Caki2 (cell line): Measurements from ENCODE around the gene CTNNA3. TPM values are rescaled to one million over a fixed set of nuclear protein-coding genes. Genes with fewer than 3 reads are reported as not detected.
A peak's percentile ranks its signal among the peaks of the same experiment; 100 is the strongest.

Experiments used
- DNase-seq: peaks from one replicate; pipeline ENCODE4 v3.0.0-alpha.2; 2015; ENCODE audit warnings: low read depth
- in situ Hi-C: cut with HindIII; loops from 2 replicates; pipeline ENCODE4 v1.10.0; 2016; ENCODE audit warnings: low sequenced_read_pairs, low pct_unique_long_range_greater_than_20kb, mixed read lengths
- total RNA-seq: library from RNA; depleted of rRNA; stranded (reverse); fragments of >200 nt; shearing (Covaris generic); gene quantifications from 2 replicates; pipeline ENCODE4 v1.2.3, GENCODE V29; 2014; ENCODE audit warnings: low replicate concordance

Gene CTNNA3
- total RNA-seq, 1 experiment from 2014 or later, result not detected

DNA sequence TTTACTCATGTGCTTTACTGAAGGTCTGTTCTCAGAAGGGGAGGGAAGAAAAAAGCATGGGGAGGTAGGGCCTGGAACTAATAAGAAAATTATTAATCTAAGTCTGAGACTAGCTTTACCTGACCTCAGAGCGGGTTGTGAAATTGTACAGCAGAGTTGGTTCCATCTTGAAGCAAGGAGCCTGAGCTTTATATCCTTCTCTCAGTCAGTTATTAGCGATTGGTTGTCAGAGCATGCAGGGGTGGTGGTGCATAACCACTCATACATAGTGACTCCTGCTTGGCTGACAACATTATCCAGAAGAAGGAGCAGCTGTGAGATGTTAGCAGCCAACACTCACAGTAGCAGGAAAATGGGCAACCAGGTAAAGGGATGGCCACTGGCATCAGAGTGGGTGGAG lies 1746.5 kb downstream of the CTNNA3 start:
- DNase-seq, result no peak
- in situ Hi-C loops, result no loop called here

DNA sequence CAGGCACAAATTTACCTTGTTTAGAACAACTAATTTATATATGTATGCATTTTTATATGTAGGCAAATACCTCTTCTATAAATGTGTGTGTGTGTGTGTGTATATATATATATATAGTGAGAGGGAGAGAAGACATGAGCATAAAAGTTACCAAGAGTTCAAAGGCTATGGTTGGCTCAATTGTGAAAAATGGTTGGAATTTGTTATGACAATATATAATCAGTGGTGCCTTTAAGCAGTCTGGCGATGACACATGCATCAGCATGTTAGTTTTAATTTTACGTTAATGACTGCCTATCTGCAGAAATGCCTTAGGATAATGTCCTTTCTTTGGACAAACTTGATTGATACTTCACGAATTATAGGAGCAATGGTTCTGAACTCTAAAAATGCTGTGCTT lies 1750.9 kb downstream of the CTNNA3 start:
- no peak for DNase-seq
- in situ Hi-C loops, result no loop called here

DNA sequence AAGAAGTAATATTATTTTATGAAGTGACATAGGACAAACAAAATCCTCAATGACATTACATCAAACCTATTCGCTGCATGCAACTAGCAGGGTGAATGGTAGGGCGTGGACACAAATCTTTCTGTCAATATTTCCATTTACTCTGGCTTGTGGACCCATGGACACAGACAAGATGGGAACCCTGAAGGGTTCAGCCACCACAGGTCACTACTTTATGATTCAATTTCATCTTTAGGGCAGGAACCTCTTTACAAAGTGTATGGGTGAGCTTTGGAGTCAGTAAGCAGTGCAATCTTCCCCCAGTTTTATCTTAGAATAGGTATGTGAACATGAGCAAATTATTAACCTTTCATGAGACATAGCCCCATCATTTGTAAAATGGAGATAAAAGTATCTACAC lies 1752.5 kb downstream of the CTNNA3 start:
- in situ Hi-C loops, result no loop called here
- DNase-seq, result no peak

DNA sequence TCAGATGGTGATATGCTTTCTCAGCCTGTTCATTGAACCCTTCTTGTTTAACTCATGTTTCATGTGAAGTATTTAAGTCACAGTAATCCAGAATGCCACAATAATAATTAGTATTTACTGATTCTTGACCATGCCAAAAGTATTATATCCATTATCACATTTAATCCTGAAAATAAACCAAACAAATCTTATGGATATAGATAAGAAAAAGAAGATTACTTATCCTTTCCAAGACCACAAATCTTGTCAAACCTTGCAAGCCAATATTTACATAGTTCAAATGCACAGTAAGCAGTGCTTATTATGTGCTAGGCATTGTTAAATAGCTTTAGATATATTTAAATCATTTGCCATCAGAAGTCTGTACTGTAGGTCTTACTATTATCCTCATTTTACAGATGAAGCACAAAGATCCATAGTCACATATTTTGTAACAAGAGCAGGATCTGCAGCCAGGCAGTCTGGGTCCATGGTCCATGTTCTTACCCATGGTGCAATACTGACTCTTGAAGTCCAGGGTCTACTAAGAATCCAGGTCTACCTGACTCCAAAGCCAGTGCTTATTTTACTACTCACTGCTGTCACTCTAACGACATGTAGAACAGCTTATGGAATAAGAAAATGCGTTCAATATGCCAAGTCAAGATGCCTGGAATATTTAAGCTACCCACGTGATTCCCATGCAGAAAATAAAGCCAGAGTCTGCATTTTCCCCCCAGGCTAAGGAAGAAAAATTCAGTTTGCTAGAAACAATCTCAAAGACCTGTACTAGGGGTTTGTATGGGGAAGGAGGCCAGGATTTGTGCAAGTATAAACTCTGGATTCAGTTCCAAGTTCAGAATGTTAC lies 1755.0 kb downstream of the CTNNA3 start:
- no peak for DNase-seq
- in situ Hi-C loops, result no loop called here

DNA sequence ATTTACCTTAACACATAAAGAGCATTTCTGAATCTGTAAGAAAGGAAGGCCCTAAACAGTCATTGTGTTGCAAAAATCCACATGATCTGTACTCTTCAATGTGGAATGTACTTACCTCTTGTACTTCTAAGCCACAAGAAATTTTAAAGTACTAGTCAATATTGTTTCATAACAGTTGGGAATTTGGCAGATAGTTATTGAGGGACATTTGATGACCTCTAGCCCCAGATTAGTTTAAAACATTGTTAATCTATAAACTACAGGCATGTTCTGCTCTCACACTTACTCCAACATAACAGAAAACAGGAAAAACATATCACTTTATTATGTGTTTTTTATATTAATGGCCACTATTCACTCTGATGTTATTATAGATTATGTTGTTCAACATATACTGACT lies 1755.9 kb downstream of the CTNNA3 start:
- in situ Hi-C loops, result no loop called here
- no peak for DNase-seq

DNA sequence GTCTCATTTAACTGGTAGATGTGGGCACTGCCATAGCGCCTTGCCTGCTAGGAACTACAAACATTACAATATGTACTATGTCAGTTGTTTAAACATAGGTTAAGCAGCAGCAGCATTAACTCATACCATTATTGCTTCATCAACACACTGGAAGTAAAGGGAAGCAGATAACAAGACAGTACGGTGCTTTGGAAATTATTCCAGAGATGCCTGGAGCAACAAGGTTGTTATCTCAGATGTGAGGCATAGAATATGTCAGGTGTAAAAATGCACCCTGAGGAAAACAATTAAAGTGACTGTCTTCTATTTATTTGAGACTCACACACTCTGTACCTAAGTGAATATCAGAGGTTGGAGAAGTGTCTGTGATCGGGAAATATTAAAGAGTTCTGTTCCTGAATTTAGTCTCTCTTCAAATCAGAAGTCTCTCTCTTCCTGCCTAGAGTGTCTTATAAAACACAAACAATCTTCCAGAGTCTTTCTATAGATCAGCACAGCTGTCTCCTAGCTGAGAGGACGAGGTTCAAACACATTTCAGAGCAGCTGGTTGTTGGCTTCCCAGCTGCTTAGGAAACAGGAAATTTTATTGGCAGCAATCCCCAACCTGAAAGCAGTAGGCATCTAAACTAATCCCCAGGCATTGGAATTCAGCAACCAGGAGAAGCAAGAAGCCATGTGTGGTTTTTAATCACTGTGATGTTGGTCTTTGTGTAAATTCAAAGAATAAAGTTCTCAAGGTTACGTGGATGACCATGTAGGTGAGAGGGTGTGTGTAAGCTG lies 1764.5 kb downstream of the CTNNA3 start:
- in situ Hi-C loops, result no loop called here
- DNase-seq, result no peak

DNA sequence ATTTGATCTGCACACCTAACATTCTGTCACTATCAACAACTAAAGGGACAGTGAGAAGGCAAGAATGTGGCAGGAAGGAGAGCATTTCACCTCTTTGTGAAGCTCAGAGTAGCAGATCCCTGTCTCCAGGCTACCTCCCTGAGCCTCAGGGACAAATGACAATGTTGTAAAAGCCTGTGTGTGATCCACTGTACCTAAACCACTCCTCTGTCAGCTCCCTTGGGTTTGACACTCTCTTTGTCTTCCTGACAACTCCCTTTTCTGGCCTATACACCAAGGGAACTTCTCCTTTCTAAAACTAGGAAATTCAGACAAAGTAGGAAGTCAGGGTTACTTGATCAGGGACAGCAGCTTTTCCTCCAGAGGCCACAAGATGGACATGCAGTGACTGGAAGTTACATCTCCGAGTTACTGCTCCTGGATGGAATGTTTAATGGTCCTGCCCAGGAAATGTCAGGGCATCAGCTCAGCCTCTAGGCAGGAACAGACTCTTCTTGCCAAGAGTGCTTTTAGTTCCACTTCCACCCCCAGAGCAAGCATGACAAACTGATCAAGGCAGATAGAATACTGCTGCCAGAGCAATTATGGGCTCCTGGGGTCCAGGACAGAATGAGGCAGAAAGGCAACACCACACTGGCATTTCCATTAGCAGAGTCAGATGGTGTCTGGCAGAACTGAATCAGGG lies 1784.7 kb downstream of the CTNNA3 start:
- DNase-seq, result no peak
- in situ Hi-C loops, result no loop called here

DNA sequence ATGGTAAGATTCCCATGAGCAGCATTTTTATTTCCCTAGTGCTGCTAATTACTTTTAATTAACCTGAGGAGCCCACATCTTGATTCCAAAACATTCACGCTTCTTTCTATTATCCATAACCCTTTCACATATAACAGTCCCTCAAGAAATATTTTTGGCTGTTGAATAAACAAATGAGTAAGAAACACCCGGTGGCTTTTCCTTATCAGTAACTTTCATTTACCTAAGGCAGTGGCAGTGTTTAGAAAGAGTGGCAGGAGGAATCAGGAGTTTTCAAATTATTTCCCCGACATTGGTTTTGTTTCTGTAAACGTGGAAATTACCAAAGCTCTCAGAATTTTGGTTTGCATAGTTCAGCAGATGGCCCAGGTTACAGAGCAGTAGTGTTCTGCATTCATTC lies 1785.8 kb downstream of the CTNNA3 start:
- in situ Hi-C loops, result no loop called here
- DNase-seq, result no peak

DNA sequence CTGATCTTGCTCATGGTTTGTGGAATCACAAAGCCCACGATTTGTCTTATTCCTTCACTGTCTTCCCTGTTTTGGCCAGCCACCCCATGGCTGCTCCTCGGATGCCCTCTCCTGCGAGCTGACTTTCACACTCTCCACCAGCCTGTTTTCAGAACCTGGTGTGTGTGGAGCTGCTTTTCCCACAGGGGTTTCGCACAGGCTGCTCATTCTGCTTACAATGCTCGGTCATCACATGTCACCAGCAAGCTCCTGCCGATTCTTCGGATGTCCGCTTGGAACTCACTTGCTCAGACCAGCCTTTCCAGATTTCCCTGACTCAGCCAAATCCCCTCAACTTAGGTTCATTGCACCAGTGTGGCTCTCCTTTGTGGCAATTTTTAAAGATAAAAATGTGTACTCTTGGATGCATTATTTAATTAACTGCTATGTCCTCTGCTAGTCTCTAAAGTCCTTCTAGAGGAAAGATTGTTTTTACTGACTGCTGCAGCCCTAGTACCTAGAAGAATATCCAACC lies 1788.7 kb downstream of the CTNNA3 start:
- in situ Hi-C loops, result no loop called here
- DNase-seq, result no peak

DNA sequence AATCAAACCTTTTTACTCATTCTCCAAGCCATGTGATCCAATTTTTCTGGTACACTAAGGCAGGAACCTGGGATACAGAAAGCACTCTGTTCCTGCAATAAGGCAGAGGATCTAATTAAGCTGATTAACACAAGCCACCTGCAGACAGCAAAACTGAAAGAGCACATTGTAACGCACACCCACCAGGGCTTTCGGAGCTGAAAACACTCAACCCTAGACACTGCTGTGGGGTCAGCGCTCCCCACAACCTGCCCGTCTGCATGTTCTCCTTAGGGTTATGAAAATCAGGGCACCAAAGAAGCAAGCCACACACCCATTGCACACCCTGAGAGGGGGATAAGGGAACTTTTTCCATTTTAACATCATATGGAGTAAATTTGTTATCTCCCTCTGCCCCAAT lies 1792.4 kb downstream of the CTNNA3 start:
- DNase-seq, result no peak
- in situ Hi-C loops, result no loop called here

DNA sequence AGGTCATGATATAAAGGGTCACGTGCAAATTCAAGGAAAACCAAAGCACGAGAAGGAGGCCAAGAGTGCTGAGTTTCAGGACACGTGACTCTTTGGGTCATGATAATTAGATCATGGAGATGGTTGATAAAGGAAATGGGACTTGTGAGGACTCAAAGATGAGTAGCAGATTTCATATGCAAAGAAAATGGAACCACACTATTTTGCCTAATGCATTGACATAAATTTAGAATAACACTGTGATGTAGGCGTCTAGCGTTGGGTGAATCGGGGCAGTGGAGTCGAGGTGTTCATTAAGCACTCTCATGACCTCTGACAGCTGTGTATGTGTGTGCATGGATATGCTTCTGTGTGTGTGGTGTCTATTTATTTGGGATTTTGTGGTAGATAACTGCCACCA lies 1795.7 kb downstream of the CTNNA3 start:
- in situ Hi-C loops, result no loop called here
- DNase-seq, result no peak

DNA sequence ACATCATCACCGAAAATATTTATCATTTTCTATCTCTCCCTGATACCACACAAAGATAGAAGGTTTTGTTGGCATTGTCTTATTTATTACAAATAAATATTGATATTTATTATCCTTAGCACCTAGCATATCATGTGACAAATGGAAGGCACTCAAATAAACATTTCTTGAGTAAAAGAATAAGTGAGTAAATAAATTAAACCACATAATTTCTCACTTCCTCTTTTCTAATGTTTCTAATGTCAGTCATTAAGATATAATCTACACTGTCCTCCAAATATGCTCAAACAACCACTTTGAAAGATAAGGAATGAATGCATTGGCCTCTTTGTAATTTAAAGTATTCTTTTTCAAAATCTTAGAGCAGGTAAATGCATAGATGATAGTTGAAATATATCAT lies 1797.9 kb downstream of the CTNNA3 start:
- DNase-seq, result no peak
- in situ Hi-C loops, result no loop called here

DNA sequence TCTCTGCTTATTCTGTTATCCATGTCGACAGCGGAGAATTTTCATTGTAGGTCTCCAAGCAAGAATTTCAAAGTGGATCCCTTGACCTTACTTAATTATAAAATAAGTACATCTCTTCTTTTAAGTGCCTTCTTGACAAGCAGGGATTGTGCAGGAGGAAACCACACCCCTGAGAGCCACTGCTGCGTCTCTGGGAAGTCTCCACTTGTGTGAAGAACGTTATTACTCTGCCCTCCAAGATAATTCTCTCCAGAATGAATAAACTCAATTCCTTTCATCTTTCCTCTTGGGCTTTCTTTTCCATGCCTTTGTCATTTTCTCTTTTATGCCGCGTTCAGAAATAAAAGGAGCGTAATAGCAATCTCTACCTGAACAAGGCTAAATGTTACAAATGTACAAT lies 1801.0 kb downstream of the CTNNA3 start:
- in situ Hi-C loops, result no loop called here
- DNase-seq, result no peak

DNA sequence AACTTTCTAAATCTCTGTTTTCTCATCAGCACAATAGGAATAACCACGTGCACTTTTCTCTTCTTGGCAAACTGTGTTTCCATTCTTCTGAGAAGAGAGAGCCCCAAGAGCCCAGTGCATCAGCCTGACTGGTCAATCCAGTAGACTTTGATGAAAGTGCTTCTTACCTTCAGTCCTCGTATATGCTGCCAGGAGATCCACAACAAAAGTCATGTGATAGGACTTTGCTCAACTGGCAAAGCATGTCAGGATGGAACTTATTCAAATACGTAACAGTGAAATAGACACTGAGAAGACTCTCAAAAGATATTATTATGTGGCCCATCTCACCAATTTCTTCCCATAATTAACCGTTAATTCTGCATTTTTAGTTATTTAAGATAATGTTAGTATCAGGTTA lies 1801.6 kb downstream of the CTNNA3 start:
- in situ Hi-C loops, result no loop called here
- no peak for DNase-seq

DNA sequence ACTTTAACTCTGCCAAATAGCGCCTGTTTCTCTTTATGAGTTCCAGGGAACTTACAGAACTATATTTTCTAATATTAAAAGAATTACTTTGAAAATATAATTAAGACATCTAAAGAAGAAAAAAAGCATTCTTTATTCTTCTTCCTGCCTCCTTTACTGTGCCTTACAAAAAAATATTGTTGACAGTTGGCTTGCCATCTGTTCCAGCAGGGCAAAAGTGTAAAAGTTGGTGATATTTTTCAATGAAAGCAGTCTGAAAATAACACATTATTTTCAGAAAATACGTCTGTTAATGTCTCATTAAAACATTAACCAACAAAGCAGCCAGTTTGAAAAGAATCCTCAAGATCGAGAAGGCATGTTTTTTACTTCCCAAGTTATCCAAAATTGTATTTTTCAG lies 1802.3 kb downstream of the CTNNA3 start:
- DNase-seq, result no peak
- in situ Hi-C loops, result no loop called here

DNA sequence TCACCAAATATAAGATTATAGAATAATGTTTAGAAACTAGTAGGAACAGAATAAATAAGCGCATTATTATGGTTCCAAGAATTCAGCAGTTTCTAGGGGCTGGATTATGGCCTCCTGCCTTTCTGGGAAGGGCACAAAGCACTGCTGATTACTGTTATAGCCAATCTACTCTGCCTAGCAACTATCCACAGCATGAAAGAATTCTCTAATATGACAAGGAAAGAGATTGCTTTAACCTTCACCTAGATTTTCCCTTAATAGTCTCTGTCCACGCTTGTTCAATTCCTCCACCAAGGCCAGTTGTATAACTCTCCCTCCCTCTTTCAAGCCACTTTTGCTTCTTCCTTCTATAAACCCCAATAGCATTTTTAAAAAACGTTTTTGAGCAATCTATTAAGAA lies 1803.7 kb downstream of the CTNNA3 start:
- DNase-seq, result no peak
- in situ Hi-C loops, result no loop called here

DNA sequence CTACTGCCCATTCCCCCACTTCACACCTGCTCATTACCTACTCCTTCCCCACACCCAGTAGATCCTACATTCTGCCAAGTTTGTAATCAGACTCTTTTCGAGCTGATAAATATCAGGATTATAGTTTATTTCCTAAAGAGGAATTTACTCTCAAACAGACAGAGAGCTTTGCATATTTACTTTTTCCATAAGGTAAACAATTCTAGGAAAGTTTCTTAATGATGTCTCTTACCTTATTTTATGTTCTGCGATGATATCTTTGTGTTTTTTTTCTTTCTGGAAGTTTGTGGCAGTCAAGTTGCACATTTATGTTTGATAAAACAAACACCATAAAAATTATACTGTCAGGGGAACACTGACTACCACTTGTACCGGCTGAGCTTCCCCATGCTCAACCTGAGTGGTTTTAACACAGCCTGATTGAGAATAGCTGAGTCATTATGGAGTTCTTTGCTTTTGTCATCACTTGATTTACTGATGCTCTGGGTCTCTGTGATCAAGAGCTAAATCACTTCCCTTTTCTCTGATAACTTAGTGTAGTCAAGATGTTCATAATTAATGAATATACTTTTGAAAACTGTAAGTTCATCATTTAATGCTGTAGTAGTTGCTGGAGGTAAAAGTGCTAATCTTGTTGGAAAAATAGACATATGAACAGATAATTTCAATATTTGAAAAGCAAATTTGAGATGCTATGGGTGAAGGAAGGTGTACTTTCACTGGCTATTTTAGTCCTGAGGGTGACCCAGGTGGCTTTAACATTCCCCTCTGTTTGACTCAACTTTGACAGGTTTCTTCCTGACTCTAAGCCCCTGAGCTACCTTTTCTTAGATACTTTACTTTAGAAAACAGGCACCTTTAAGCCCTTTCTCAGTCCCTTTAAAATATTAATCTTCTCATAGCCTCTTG lies 1804.7 kb downstream of the CTNNA3 start:
- DNase-seq, result peak; percentile 13
- in situ Hi-C loops, result no loop called here

DNA sequence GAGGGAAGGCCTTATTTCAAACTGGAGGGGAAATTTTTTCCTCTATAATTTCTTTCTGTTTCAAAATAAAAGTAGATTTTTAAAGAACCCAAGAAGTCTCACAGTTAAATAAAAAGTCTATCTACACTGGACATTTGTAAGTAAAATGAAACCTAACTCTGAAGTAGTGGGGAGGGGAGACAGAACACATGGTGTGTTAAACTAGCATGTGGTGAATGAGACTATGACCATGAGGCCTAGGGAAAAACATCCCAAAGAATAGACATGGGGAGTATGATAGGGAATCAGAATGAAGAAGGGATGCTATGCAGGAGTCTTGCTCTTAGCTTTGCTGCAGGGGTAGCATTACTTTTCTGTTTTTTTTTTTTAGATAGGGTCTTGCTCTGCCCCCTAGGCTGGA lies 1831.5 kb downstream of the CTNNA3 start:
- in situ Hi-C loops, result no loop called here

More for the DNA sequence above, 1831.5 kb downstream of the CTNNA3 start:
- DNase-seq, result no peak
